K562 treated with DMSO at 1 percent for 12 hours (cell line): ENCODE data around the gene APCS. TPM values are rescaled to one million over a fixed set of nuclear protein-coding genes. Genes with fewer than 3 reads are reported as not detected.

Experiments
- total RNA-seq: library from RNA; unstranded; fragments of 300-600 nt; gene quantifications from 2 replicates; pipeline ENCODE4 v1.2.3, GENCODE V29; 2022; ENCODE audit not compliant: insufficient read depth

Gene APCS, protein sequence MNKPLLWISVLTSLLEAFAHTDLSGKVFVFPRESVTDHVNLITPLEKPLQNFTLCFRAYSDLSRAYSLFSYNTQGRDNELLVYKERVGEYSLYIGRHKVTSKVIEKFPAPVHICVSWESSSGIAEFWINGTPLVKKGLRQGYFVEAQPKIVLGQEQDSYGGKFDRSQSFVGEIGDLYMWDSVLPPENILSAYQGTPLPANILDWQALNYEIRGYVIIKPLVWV
- not detected in 2 replicates for total RNA-seq

DNA sequence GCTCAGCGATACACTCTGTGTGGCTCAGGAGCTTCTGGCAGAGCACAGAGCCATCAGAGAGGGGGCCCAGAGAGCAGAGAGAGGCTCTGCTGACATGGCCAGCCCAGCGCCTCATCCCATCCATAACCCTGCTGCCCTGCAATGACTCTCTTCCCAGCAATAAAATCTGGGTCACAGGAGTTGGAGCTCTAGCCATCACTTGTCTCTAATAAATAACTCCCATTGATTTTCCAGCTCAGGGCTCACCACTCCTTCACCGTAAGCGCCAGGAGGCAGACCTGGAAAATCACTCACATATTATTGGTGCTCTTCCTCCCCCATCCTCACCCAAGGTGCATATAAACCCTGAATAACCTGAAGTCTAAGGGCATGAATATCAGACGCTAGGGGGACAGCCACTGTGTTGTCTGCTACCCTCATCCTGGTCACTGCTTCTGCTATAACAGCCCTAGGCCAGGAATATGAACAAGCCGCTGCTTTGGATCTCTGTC is at the start of gene APCS:
TSS of gene APCS (plus strand) at position 366 of the 491 bp plus-strand sequence. CDS start at position 462, 96 bp downstream.

Other genes starting within 250 kb of the APCS start
- gene OR10J4, start 155.6 kb upstream of the APCS start, total RNA-seq = not detected in 2 replicates
- not detected in 2 replicates for gene OR10J1, start 148.1 kb upstream of the APCS start, total RNA-seq
- not detected in 2 replicates for gene OR10J5, start 51.8 kb upstream of the APCS start, total RNA-seq
- gene CRP, start 126.8 kb downstream of the APCS start, total RNA-seq = not detected in 2 replicates
- 43.1 and 84.7 TPM in 2 replicates for gene DUSP23, start 193.1 kb downstream of the APCS start, total RNA-seq
- not detected in 2 replicates for gene FCRL6, start 214.5 kb downstream of the APCS start, total RNA-seq
- gene SLAMF8, start 239.0 kb downstream of the APCS start, total RNA-seq = not detected in 2 replicates